ENCODE results near the gene UBL5. TPM values are rescaled to one million over a fixed set of nuclear protein-coding genes. Genes with fewer than 3 reads are reported as not detected.

The UBL5 gene
- total and polyA plus RNA-seq, 10 of the 15 experiments (the other 5 are each of a cell fraction or from before 2014, with no cell fraction given): 297 to 897 (median 711) TPM

GRCh38 chr19:9849791-9850190 is 22.1 kb downstream of the UBL5 start:
- ChIA-PET SMC1A (ENCODE audit: uncharacterized antibody, unreplicated experiment) (no interaction called here), RAD21 (ENCODE audit: unreplicated experiment) (no interaction called here), CTCF (no interaction called here), POLR2A (no interaction called here)
- no peak overlapping the region for H3K4me3 ChIP-seq
- DNase-seq (ENCODE audit: low read depth, low spot score) (no peak), ATAC-seq (no peak), FAIRE-seq (no peak)
- H3K79me2 ChIP-seq (ENCODE audit: control insufficient read depth, insufficient read depth, low read length): no peaks in the 10 kb centered on the region
- H3K36me3 ChIP-seq (ENCODE audit: control insufficient read depth in 2 of 2, insufficient read depth in 2 of 2, low read length in 1 of 2): peaks cover 4 to 9% of the 10 kb centered on the region in 2 experiments; a peak in 3 of 4 replicates
- WGBS (ENCODE audit: insufficient coverage, insufficient replicate concordance, low lambda C conversion rate, missing lambda C conversion rate): 97% methylated on average over 7 of the region's 7 CpGs
- H3K4me1 ChIP-seq (ENCODE audit: control insufficient read depth, insufficient read depth, low read length): no peaks in the 10 kb centered on the region
- no peak overlapping the region for H3K9ac ChIP-seq (ENCODE audit: control insufficient read depth, insufficient read depth, low read length)
- no peaks in the 10 kb centered on the region for H3K27me3 ChIP-seq (replicated peaks in 1 of 2; ENCODE audit: control insufficient read depth in 2 of 2, insufficient read depth in 2 of 2, low read length in 1 of 2)
- TF ChIP-seq TCF3 (IDR thresholded peaks at IDR 0.05; ENCODE audit: borderline replicate concordance, insufficient read depth, low read depth, low read length): no peak
- no peak for TF ChIP-seq USF1 (IDR thresholded peaks at IDR 0.05; ENCODE audit: borderline replicate concordance, extremely low read length, insufficient read depth, low read depth, low read length)
- no peak for TF ChIP-seq IKZF1 (conservative IDR thresholded peaks at IDR 0.05)
- no peak for TF ChIP-seq IRF5 (IDR thresholded peaks at IDR 0.05; ENCODE audit: borderline replicate concordance)
- TF ChIP-seq IKZF2 (IDR thresholded peaks at IDR 0.05): no peak
- TF ChIP-seq TAF1 (IDR thresholded peaks at IDR 0.05; ENCODE audit: borderline replicate concordance, low read depth, low read length): no peak
- no peak for TF ChIP-seq SIN3A (IDR thresholded peaks at IDR 0.05; ENCODE audit: low read depth, low read length)
- no peak for TF ChIP-seq TCF7 (IDR thresholded peaks at IDR 0.05; ENCODE audit: borderline replicate concordance)
- TF ChIP-seq NFYA (IDR thresholded peaks at IDR 0.05; ENCODE audit: borderline replicate concordance, low read depth, low read length): no peak
- TF ChIP-seq TARDBP (IDR thresholded peaks at IDR 0.05; ENCODE audit: borderline replicate concordance): no peak
- TF ChIP-seq HDAC6 (IDR thresholded peaks at IDR 0.05; ENCODE audit: unreplicated experiment): no peak
- no TSS peak for BruUV-seq (replicated peaks)
- intact Hi-C loops (cut with micrococcal nuclease; ENCODE audit: unreplicated experiment): no loop called here
- in situ Hi-C loops (cut with MboI): no loop called here
- H4K20me1 ChIP-seq (ENCODE audit: control insufficient read depth, insufficient read depth): no peaks in the 10 kb centered on the region
- no peak overlapping the region for H2AFZ ChIP-seq (ENCODE audit: control insufficient read depth, low read depth, low read length)
- H3K27ac ChIP-seq (ENCODE audit: control insufficient read depth, insufficient read depth): no peak overlapping the region
- H3K4me2 ChIP-seq (ENCODE audit: control insufficient read depth, insufficient read depth): no peak overlapping the region
- no peaks in the 10 kb centered on the region for H3K9me3 ChIP-seq (replicated peaks; ENCODE audit: control insufficient read depth, insufficient read depth, low read length)

Data from GM12878 (cell line).